Measurements from ENCODE around the gene KLHL8. TPM values are rescaled to one million over a fixed set of nuclear protein-coding genes. Genes with fewer than 3 reads are reported as not detected.
A peak's percentile ranks its signal among the peaks of the same experiment; 100 is the strongest.

The KLHL8 gene
- total and polyA plus RNA-seq, 12 donors, result 2.1 to 14.8 (median 8.9) TPM

- Histone ChIP-seq H3K4me3 (no peak overlapping the region), H3K4me1 (replicated peaks in 1 of 2) (no peaks in the 10 kb centered on the region), H3K36me3 (replicated peaks in 1 of 2) (no peaks in the 10 kb centered on the region), H3K27me3 (no peaks in the 10 kb centered on the region), H3K9me3 (replicated peaks in 1 of 3) (peaks cover 0 to 4% (median 0%) of the 10 kb centered on the region in 3 donors), H3K27ac (no peak overlapping the region)
- WGBS, 4 donors, result 34 to 46% (median 40%) methylated on average over 2 of the region's 2 CpGs
- no peak for TF ChIP-seq POLR2A (IDR thresholded peaks at IDR 0.05)
- TF ChIP-seq, protein P1, sequence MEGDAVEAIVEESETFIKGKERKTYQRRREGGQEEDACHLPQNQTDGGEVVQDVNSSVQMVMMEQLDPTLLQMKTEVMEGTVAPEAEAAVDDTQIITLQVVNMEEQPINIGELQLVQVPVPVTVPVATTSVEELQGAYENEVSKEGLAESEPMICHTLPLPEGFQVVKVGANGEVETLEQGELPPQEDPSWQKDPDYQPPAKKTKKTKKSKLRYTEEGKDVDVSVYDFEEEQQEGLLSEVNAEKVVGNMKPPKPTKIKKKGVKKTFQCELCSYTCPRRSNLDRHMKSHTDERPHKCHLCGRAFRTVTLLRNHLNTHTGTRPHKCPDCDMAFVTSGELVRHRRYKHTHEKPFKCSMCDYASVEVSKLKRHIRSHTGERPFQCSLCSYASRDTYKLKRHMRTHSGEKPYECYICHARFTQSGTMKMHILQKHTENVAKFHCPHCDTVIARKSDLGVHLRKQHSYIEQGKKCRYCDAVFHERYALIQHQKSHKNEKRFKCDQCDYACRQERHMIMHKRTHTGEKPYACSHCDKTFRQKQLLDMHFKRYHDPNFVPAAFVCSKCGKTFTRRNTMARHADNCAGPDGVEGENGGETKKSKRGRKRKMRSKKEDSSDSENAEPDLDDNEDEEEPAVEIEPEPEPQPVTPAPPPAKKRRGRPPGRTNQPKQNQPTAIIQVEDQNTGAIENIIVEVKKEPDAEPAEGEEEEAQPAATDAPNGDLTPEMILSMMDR (IDR thresholded peaks at IDR 0.05), result no peak
- no peak for DNase-seq
- intact Hi-C loops (cut with DNase I), result no loop called here
Observed at GRCh38 chr4:87249332-87250019, 29.1 kb upstream of the KLHL8 start.

GRCh38 chr4:87243426-87244053 is 23.1 kb upstream of the KLHL8 start:
- 91 to 97% (median 94%) methylated on average over 2 of the region's 2 CpGs for WGBS, 4 donors
- Histone ChIP-seq H3K27ac (no peak overlapping the region), H3K36me3 (replicated peaks in 1 of 2) (no peaks in the 10 kb centered on the region), H3K4me1 (replicated peaks in 1 of 2) (peaks cover 0 to 10% of the 10 kb centered on the region in 2 donors), H3K4me3 (no peak overlapping the region), H3K9me3 (replicated peaks in 1 of 3) (peaks cover 0 to 10% (median 4%) of the 10 kb centered on the region in 3 donors), H3K27me3 (no peaks in the 10 kb centered on the region)
- TF ChIP-seq, protein P1 (IDR thresholded peaks at IDR 0.05), result no peak
- no peak for TF ChIP-seq POLR2A (IDR thresholded peaks at IDR 0.05)
- no peak for DNase-seq
- intact Hi-C loops (cut with DNase I), result no loop called here

DNA sequence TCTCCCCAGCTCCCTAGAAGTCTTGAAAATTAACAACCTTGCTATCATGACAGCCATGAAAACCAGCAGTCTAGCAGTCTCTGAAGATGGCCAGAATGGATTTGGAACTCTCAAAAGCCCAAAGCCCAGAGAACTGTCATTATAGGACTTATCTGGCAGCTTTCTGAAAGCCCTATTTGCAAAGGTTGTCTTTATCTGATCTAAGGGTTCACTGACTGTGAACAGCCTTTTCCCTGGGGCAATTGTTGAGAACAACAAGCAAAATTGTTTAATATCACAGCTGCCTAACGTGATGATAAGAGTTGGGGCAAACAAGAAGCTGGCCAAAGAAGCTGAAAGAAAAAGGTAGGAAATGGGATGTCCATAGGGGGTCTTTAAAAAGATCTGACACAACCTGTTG is 20.9 kb upstream of the KLHL8 start:
- WGBS, 4 donors, result 36 to 56% (median 49%) methylated on average over 1 of the region's 1 CpG
- no peak for DNase-seq
- Histone ChIP-seq H3K4me3 (no peak overlapping the region), H3K4me1 (replicated peaks in 1 of 2) (peaks cover 2 to 10% of the 10 kb centered on the region in 2 donors), H3K27ac (no peak overlapping the region), H3K36me3 (replicated peaks in 1 of 2) (no peaks in the 10 kb centered on the region), H3K27me3 (no peaks in the 10 kb centered on the region), H3K9me3 (replicated peaks in 1 of 3) (peaks cover 0 to 10% (median 4%) of the 10 kb centered on the region in 3 donors)
- intact Hi-C loops (cut with DNase I), result no loop called here
- no peak for TF ChIP-seq POLR2A (IDR thresholded peaks at IDR 0.05)
- TF ChIP-seq, protein P1 (IDR thresholded peaks at IDR 0.05), result no peak

- intact Hi-C loops (cut with DNase I), result no loop called here
- no peak overlapping the region for H3K4me3 ChIP-seq
- DNase-seq, result no peak
- TF ChIP-seq, protein P1 (IDR thresholded peaks at IDR 0.05), result no peak
- no peak for TF ChIP-seq POLR2A (IDR thresholded peaks at IDR 0.05)
- H3K9me3 ChIP-seq (replicated peaks in 1 of 3), result peaks cover 0 to 10% (median 4%) of the 10 kb centered on the region in 3 donors
- H3K36me3 ChIP-seq (replicated peaks in 1 of 2), result no peaks in the 10 kb centered on the region
- no peaks in the 10 kb centered on the region for H3K27me3 ChIP-seq
- WGBS, 4 donors, result 6 to 12% (median 9%) methylated on average over 1 of the region's 1 CpG
- H3K27ac ChIP-seq, result peak overlapping the region in 2 of 5 donors; percentile 1 to 32
- H3K4me1 ChIP-seq (replicated peaks in 1 of 2), result peaks cover 4 to 10% of the 10 kb centered on the region in 2 donors
Observed at GRCh38 chr4:87240341-87240740, 19.9 kb upstream of the KLHL8 start.

Measured in adrenal gland (tissue), 12 donors.